HG02870 (cell line): ENCODE results near the gene KLHL35.
A peak's percentile ranks its signal among the peaks of the same experiment; 100 is the strongest.

Experiments
- ATAC-seq: cut with Tn5 transposase; IDR thresholded peaks from one replicate; pipeline ENCODE4 v1.9.1; 2021; ENCODE audit warnings: mild to moderate bottlenecking, moderate library complexity; ENCODE audit not compliant: unreplicated experiment

The KLHL35 gene

GRCh38 chr11:75442161-75442885 lies 9.3 kb upstream of the KLHL35 start:
- no peak for ATAC-seq

- ATAC-seq: no peak
These were observed 8.8 kb upstream of the KLHL35 start for GRCh38 chr11:75441804-75442132.

GRCh38 chr11:75440960-75441803 lies 8.2 kb upstream of the KLHL35 start:
- ATAC-seq: no peak

- ATAC-seq: no peak
These were observed 6.6 kb upstream of the KLHL35 start for GRCh38 chr11:75439495-75440120.

DNA sequence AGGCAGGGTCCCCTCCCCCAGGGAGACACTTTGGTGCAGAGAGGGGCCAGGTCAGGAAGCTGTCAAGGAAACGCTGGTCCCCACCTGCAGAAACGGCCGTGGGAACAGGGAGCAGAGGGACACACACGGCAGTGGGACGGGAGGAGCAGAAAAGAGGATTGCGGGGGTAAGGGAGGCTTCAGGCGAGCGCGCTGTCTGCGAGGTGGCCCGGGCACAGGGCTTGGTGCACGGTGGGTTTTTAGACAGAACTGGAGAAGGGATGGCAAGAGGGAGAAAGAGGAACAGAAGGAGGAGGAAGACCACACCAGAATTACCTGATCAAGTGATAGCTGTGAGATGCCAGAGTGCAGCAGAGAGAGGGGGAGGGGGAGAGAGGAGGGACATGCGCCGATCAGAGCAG lies 6.0 kb upstream of the KLHL35 start:
- no peak for ATAC-seq

GRCh38 chr11:75437966-75438659 lies 5.1 kb upstream of the KLHL35 start:
- ATAC-seq: no peak

DNA sequence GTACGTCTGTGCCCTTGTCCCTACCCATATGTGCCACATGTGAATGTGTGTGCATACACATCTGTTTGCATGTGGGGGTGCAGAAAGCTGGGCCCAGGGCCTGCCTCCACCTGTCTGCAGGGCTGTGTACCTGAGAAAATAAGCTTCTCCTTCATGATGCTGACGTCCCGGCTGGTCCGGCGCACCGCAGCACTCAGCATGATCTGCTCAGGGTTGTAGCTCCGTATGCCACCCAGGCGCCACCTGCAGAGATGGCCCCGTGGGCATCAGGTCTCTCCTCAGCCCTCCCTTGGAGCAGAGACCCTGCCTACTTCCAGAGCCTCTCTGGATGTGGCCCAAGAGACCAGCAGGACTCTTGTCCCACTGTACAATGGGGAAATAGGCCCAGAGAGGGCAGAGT lies 3.8 kb upstream of the KLHL35 start:
- no peak for ATAC-seq

- ATAC-seq: no peak
These were observed 2.5 kb upstream of the KLHL35 start for GRCh38 chr11:75435571-75435925.

- ATAC-seq: no peak
These were observed 2.0 kb upstream of the KLHL35 start for GRCh38 chr11:75434886-75435570.

DNA sequence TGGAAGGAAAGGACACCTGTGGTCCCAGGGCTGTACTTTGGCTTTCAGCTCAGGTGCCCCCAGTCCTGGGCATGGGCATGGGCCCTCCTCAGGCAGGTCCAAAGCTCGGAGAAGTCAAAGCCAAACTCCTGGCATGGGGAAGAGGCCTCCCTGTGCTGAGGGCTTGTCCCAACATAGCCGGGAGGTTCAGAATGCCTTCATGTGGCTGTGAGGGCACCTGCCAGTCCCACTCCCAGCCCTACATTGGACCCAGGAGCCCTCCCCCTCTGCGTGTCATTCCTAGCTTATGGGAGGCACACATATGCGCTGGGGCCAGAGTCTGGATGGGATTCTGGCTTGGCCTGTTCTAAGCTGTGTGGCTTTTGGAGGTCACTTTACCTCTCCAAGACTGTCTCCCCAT lies 1.0 kb upstream of the KLHL35 start:
- no peak for ATAC-seq

- no peak for ATAC-seq
These were observed 440 bp upstream of the KLHL35 start for GRCh38 chr11:75433443-75433842.

DNA sequence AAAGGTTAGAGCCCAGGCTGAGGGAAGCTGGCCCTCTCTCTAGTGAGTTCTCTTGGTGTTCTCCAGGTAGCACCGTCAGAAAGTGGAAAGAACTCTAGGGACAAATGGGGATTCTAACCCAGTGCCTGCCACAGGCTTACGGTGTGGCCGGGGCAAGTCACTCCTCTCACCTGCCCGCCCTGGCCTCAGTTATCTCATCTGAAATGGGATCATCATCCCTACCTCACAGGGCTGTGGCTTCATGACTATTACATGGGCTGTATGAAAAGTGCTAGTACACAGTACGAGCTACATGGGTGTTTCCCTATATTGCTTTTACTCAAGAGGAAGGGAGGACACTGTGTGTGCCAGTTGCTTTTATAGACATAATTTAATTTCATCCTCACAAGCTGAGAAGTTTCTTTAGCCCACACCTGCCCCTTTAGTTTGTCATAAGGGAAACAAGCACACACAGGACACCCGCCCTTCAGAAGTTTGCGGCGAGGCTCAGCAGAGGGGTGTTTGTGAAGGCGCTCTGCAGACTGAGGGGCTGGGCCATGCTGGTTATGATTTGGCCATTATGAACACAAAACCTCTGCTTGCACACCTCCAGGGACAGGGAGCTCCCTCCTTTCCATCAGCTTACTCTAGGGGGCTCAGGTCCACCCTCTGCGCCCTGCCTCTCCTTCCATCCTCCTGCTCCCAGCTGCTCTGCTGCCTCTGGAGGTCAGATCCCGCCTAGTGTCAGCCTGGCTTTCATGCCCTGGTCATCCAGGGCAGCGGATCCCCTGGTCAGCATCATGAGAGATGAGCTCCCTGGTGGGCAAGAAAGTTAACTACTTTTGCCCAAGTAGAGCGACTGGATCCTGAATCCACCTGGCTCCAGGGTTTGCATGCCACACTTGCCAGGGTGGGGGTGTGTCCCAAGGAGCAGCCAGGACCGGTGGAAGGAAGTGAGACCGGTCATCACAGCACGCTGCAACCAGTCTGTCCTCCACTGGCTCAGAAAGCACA lies 1.2 kb downstream of the KLHL35 start:
- no peak for ATAC-seq

DNA sequence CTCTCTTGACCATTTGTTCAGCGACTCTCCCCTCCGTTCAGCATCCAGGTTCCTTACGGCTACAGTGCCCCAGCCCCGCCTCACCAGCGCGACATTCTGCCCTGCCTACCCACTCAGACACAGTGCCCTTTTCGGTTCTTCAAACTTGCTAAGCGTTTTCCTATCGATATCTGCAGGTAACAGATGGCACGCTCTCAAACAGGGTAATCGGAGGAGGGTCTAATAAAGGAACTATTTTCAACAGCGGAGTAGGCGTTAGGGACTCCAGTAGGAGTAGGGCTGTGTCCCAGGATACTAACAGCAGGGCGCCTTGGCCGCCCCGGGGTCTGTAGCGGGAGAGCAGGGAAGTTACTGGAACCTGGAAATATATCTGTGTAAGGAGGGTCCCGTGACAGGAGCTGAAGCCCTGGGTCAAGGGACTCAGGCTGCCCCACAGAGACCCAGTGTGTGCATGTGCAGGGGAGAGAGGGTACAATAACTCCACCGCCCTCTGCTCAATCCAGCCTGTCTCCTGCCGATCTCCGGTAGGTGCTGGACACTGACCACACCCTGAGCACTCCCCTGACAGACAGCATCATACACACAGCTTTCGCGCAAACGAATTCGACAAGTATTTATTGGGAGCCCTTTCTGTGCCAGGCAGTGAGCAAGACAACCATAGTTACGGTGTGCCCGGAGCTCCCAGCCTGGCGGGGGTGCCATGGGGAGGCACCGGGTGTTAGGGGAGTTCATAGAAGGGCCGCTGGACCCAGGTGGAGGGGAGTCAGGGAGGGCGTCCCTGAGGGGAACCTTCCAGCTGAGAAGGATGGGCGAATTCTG lies 2.1 kb downstream of the KLHL35 start:
- no peak for ATAC-seq

DNA sequence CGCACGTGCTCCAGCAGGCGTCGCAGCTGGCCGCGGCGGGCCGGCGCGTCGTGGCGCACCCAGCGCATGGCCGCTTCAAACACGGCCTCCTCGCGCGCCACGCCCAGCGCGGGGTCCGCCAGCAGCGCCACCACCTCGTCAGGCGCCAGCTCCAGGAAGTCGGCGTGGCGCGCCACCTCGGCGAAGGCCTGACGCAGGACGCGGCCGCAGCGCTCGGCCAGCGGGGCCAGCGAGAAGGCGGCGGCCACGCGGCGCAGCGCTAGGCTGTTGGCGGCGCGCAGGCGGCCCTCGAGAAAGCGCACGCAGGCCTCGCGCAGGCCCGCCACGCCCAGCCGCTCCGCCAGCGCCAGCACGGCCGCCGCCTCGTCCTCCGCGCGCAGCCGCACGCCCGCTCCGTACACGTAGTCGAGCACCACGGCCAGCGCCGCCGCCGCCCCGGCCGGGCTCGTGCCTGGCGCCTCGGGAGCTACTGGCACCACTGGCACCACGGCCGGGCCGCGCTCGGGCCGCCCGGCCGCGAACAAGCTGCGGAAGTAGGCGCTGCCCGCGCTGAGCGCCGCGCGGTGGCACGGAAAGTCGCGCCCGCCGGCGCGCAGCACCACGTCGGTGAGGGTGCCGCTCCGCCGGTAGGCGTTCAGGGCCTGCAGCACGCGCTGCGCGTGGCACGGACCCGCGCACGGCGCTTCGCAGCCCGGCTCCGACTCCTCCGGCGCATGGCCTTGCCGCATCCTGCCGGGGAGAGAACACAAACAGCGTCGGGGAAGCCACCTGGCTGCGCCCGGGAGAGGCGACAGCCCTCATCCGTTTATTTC lies 2.9 kb downstream of the KLHL35 start:
- peak; percentile 39 for ATAC-seq

DNA sequence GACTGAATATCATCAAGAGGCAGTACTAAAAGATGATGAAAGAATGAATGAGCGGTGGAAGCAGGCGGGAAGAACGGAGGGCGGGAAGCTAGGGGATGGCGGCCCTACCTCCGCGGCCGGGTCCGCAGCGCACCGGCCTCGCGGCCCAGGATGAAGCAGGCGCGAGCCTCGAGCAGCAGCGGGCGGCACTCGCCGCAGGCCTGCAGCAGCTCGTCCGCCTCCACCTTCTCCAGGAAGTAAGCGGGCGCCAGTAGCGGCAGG lies 3.4 kb downstream of the KLHL35 start:
- no peak for ATAC-seq

GRCh38 chr11:75428989-75429640 lies 3.9 kb downstream of the KLHL35 start:
- ATAC-seq: no peak

DNA sequence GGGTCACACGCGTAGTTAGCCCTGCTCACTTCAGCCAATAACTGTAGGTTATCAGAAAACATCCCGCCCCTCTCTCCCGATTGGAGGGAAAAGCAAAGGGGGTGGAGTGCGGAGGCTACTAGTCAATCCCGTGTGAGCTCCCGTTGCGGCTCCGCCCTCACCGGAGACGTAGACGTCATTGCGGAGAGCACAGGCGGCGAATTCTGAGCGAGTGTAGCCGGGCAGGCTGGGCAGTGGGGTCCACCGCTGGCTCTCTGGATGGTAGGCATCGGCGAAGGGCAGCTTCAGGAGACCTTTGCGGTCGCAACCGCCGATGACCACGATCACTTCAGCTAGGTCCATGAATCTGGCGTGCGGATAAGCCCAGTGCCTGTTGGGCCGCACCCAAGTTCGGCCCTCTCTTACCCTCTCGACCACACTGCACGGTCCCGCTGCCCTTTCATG lies 4.7 kb downstream of the KLHL35 start:
- ATAC-seq: peak; percentile 73

GRCh38 chr11:75427181-75427580 lies 5.8 kb downstream of the KLHL35 start:
- ATAC-seq: no peak
